HCT116 (cell line): Measurements from ENCODE around the gene SHISA6. TPM values are rescaled to one million over a fixed set of nuclear protein-coding genes. Genes with fewer than 3 reads are reported as not detected.

Experiments used
- ATAC-seq: fragments of 200-7000 bp; cut with Tn5 transposase; 2 replicates; pipeline ENCODE4 v1.9.1; 2020; ENCODE audit warnings: mild to moderate bottlenecking, moderate library complexity
- BruUV-seq: library from RNA; stranded (reverse); fragments of 400-500 nt; replicated peaks from 2 replicates; lab custom pipeline; 2021; lab: Mats Ljungman, UMichigan
- CTCF ChIA-PET: fragments of 300-600 bp; sonication (Branson Sonifier 250); formaldehyde crosslinking; loops from one replicate; lab custom pipeline; 2021; ENCODE audit warnings: antibody characterized with exemption; lab: Charles Lee
- POLR2A ChIA-PET: fragments of 300-600, 350-600 bp; sonication (Branson Sonifier 250); formaldehyde crosslinking; loops from one replicate; lab custom pipeline; 2021; ENCODE audit warnings: antibody characterized with exemption; lab: Charles Lee
- RAD21 ChIA-PET, 2 experiments: fragments of 300-600 bp; sonication (Branson Sonifier 250); formaldehyde crosslinking; loops; one replicate each; lab custom pipeline; 2023; ENCODE audit warnings: low total read pairs in 2 of 2; ENCODE audit not compliant: uncharacterized antibody in 2 of 2, unreplicated experiment in 2 of 2, low non-redundant PET in 1 of 2; lab: Charles Lee
- DNase-seq: peaks from one replicate; pipeline ENCODE4 v3.0.0-alpha.2; 2010; ENCODE audit warnings: low read depth, low spot score
- H2AFZ ChIP-seq: fragments of 200-600 bp; shearing (Covaris generic), sonication (generic); 2 replicates; pipeline ENCODE4 v1.6.1; 2017; ENCODE audit warnings: low read depth, mixed run types, mixed read lengths, antibody characterized with exemption, low read length; ENCODE audit not compliant: poor library complexity, severe bottlenecking
- H3K27ac ChIP-seq: 2 replicates; pipeline ENCODE4 v1.5.1; 2012; ENCODE audit warnings: low read depth, low read length
- H3K27me3 ChIP-seq: fragments of 200-600 bp; sonication (generic); 2 replicates; pipeline ENCODE4 v1.6.1; 2016; ENCODE audit warnings: mixed run types, low read length, mixed read lengths; ENCODE audit not compliant: insufficient read depth
- H3K36me3 ChIP-seq, 2 experiments: fragments of 200-500 bp in 1 of 2; fragments of 200-600 bp in 1 of 2; sonication (Bioruptor generic) in 1 of 2; sonication (generic) in 1 of 2; 2 replicates each; pipeline versions ENCODE4 v1.5.1 to v1.6.1; 2014 to 2016; ENCODE audit warnings: low read length in 2 of 2, inconsistent platforms in 1 of 2, mixed read lengths in 1 of 2, mixed run types in 1 of 2; ENCODE audit not compliant: insufficient read depth in 2 of 2, control insufficient read depth in 1 of 2
- H3K4me1 ChIP-seq, 2 experiments: fragments of 200-600 bp in 1 of 2; sonication (generic) in 1 of 2; 2 replicates each; pipeline versions ENCODE4 v1.5.1 to v1.6.1; 2012 to 2017; ENCODE audit warnings: low read length in 2 of 2, inconsistent platforms in 1 of 2, mild to moderate bottlenecking in 1 of 2, mixed read lengths in 1 of 2, mixed run types in 1 of 2, moderate library complexity in 1 of 2; ENCODE audit not compliant: insufficient read depth in 2 of 2, control insufficient read depth in 1 of 2
- H3K4me2 ChIP-seq: fragments of 200-600 bp; sonication (generic); 2 replicates; pipeline ENCODE4 v1.6.1; 2017; ENCODE audit warnings: mixed run types, low read length, mixed read lengths
- H3K4me3 ChIP-seq, 2 experiments: fragments of 200-600 bp in 1 of 2; sonication (generic) in 1 of 2; replicated peaks in 1 of 2; 2 replicates each; pipeline ENCODE4 v1.5.1; 2011 to 2016; ENCODE audit warnings: low read length in 2 of 2, control low read depth in 1 of 2, low read depth in 1 of 2, mild to moderate bottlenecking in 1 of 2, mixed read lengths in 1 of 2, mixed run types in 1 of 2
- H3K79me2 ChIP-seq: fragments of 200-600 bp; sonication (generic); 2 replicates; pipeline ENCODE4 v1.6.1; 2017; ENCODE audit warnings: mild to moderate bottlenecking, mixed run types, low read length, moderate library complexity, mixed read lengths; ENCODE audit not compliant: insufficient read depth
- H3K9ac ChIP-seq: fragments of 200-600 bp; sonication (generic); 2 replicates; pipeline ENCODE4 v1.6.1; 2016; ENCODE audit warnings: low read length, mixed read lengths
- H3K9me2 ChIP-seq: fragments of 200-600 bp; sonication (generic), shearing (Covaris generic); 2 replicates; pipeline ENCODE4 v1.6.1; 2017; ENCODE audit warnings: mixed run types, mild to moderate bottlenecking, moderate library complexity; ENCODE audit not compliant: insufficient read depth
- H3K9me3 ChIP-seq, 2 experiments: fragments of 200-500 bp in 1 of 2; fragments of 200-600 bp in 1 of 2; sonication (Bioruptor generic) in 1 of 2; sonication (generic) in 1 of 2; 2 replicates each; pipeline ENCODE4 v1.6.1; 2014 to 2017; ENCODE audit warnings: low read length in 2 of 2, mixed read lengths in 2 of 2, inconsistent platforms in 1 of 2, low read depth in 1 of 2, mild to moderate bottlenecking in 1 of 2, mixed run types in 1 of 2, moderate library complexity in 1 of 2; ENCODE audit not compliant: control insufficient read depth in 1 of 2, insufficient read depth in 1 of 2
- H4K20me1 ChIP-seq: fragments of 200-600 bp; sonication (generic), shearing (Covaris generic); 2 replicates; pipeline ENCODE4 v1.6.1; 2017; ENCODE audit warnings: mixed run types, mild to moderate bottlenecking, moderate library complexity; ENCODE audit not compliant: insufficient read depth
- CBX3 ChIP-seq: IDR thresholded peaks from 2 replicates; pipeline ENCODE4 v1.6.1; 2012; ENCODE audit warnings: low read depth
- EGR1 ChIP-seq: IDR thresholded peaks from 2 replicates; pipeline ENCODE4 v1.6.1; 2012; ENCODE audit warnings: low read depth
- EZH2 ChIP-seq: fragments of 200-600 bp; sonication (generic); IDR thresholded peaks from 2 replicates; pipeline ENCODE4 v1.6.1; 2017; ENCODE audit warnings: antibody characterized with exemption, mixed run types
- EZH2phosphoT487 ChIP-seq: fragments of 200-600 bp; IDR thresholded peaks from 2 replicates; pipeline ENCODE4 v1.6.1; 2018; ENCODE audit warnings: antibody characterized with exemption, borderline replicate concordance
- JUND ChIP-seq: IDR thresholded peaks from 2 replicates; pipeline ENCODE4 v1.6.1; 2012
- POLR2A ChIP-seq: IDR thresholded peaks from 2 replicates; pipeline ENCODE4 v1.7.0; 2011; ENCODE audit warnings: borderline replicate concordance; ENCODE audit not compliant: insufficient read depth, insufficient read length; ENCODE audit errors: extremely low read depth
- RAD21 ChIP-seq: IDR thresholded peaks from 2 replicates; pipeline ENCODE4 v1.6.1; 2012; ENCODE audit warnings: low read depth, mild to moderate bottlenecking
- SIN3A ChIP-seq: IDR thresholded peaks from 2 replicates; pipeline ENCODE4 v1.6.1; 2012; ENCODE audit warnings: low read depth
- SRF ChIP-seq: IDR thresholded peaks from 2 replicates; pipeline ENCODE4 v1.6.1; 2012; ENCODE audit warnings: low read depth
- YY1 ChIP-seq: IDR thresholded peaks from 2 replicates; pipeline ENCODE4 v1.6.1; 2011; ENCODE audit warnings: low read length, low read depth, moderate library complexity, mild to moderate bottlenecking; ENCODE audit not compliant: insufficient replicate concordance; ENCODE audit errors: extremely low read depth
- ZFX ChIP-seq: fragments of 450-650 bp; IDR thresholded peaks from 2 replicates; pipeline ENCODE4 v1.6.1; 2017
- intact Hi-C: fragments of 100-400 bp; cut with micrococcal nuclease; formaldehyde crosslinking; loops from 2 replicates; pipeline ENCODE4 v1.10.0; 2022
- total RNA-seq: library from RNA; stranded (reverse); gene quantifications from one replicate; pipeline ENCODE4 v1.2.1, GENCODE V29; 2021; ENCODE audit not compliant: unreplicated experiment
- TF ChIP-seq, protein P1 (sequence below), 3 experiments: fragments of 200-600 bp in 1 of 3; sonication (generic) in 1 of 3; IDR thresholded peaks in 2 of 3; conservative IDR thresholded peaks in 1 of 3; 2 replicates each; pipeline ENCODE4 v1.5.1; 2012 to 2017; ENCODE audit warnings: low read depth in 2 of 3, low read length in 2 of 3, antibody characterized with exemption in 1 of 3, borderline replicate concordance in 1 of 3, control low read depth in 1 of 3, mild to moderate bottlenecking in 1 of 3, mixed read lengths in 1 of 3, mixed run types in 1 of 3, moderate library complexity in 1 of 3; ENCODE audit not compliant: insufficient read depth in 1 of 3
- TF ChIP-seq, protein P2 (sequence below): IDR thresholded peaks from 2 replicates; pipeline ENCODE4 v1.6.1; 2012
- TF ChIP-seq, protein P3 (sequence below): IDR thresholded peaks from 2 replicates; pipeline ENCODE4 v1.6.1; 2012
- TF ChIP-seq, protein P4 (sequence below): IDR thresholded peaks from 2 replicates; pipeline ENCODE4 v1.6.1; 2012; ENCODE audit warnings: low read depth

The SHISA6 gene
- total RNA-seq, 1 experiment from 2014 or later = not detected

DNA sequence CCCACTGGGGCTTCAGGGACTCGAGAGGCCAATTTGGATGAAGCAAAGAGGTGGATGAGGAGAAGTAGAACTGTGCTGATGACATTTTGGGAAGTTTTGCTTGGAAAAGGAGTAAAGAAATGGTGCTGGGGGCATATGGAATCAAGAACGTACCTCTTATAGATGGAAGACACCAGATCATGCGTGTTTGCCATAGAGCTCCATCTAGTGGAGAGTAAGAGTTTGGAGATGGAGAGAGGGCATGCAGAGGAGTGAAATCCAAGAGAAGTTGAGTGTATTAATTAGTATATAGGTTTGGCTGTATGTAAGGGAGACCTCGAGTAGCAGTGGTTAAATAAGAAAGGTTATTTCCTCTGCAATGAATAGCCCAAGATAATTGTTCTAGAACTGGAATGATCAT is 56.0 kb downstream of the SHISA6 start:
- no peak overlapping the region for H3K4me2 ChIP-seq
- H2AFZ ChIP-seq = no peak overlapping the region
- no peak overlapping the region for H3K9ac ChIP-seq
- no peaks in the 10 kb centered on the region for H4K20me1 ChIP-seq
- intact Hi-C loops = loop anchor here (5.0 kb wide), 1 partner anchor 420 kb away; no protein-coding TSS in a partner anchor
- BruUV-seq = no TSS peak
- ChIA-PET POLR2A (no interaction called here), RAD21 (no interaction called here), CTCF (no interaction called here)
- H3K36me3 ChIP-seq = no peaks in the 10 kb centered on the region
- no peaks in the 10 kb centered on the region for H3K4me1 ChIP-seq
- H3K4me3 ChIP-seq = no peak overlapping the region
- DNase-seq = no peak
- H3K79me2 ChIP-seq = no peaks in the 10 kb centered on the region
- H3K9me3 ChIP-seq = peaks cover 0 to 20% of the 10 kb centered on the region in 2 experiments; a peak in 2 of 4 replicates
- TF ChIP-seq RAD21 = 0 out of 2 replicates have a peak, but pooled peaks have one; percentile 13
- TF ChIP-seq, protein P1, sequence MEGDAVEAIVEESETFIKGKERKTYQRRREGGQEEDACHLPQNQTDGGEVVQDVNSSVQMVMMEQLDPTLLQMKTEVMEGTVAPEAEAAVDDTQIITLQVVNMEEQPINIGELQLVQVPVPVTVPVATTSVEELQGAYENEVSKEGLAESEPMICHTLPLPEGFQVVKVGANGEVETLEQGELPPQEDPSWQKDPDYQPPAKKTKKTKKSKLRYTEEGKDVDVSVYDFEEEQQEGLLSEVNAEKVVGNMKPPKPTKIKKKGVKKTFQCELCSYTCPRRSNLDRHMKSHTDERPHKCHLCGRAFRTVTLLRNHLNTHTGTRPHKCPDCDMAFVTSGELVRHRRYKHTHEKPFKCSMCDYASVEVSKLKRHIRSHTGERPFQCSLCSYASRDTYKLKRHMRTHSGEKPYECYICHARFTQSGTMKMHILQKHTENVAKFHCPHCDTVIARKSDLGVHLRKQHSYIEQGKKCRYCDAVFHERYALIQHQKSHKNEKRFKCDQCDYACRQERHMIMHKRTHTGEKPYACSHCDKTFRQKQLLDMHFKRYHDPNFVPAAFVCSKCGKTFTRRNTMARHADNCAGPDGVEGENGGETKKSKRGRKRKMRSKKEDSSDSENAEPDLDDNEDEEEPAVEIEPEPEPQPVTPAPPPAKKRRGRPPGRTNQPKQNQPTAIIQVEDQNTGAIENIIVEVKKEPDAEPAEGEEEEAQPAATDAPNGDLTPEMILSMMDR (IDR thresholded peaks at IDR 0.05 in 2 of 3, conservative IDR thresholded peaks at IDR 0.05 in 1 of 3; ENCODE audit: borderline replicate concordance in 1 of 3, insufficient read depth in 1 of 3, low read depth in 2 of 3, low read length in 2 of 3) = peak in 2 of 3 experiments; percentile 29 to 43; a peak in 2 of 6 replicates
- TF ChIP-seq, protein P2, sequence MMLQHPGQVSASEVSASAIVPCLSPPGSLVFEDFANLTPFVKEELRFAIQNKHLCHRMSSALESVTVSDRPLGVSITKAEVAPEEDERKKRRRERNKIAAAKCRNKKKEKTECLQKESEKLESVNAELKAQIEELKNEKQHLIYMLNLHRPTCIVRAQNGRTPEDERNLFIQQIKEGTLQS = no peak
- H3K27me3 ChIP-seq = no peaks in the 10 kb centered on the region
- no peak for ATAC-seq
- no peaks in the 10 kb centered on the region for H3K9me2 ChIP-seq
- H3K27ac ChIP-seq = no peak overlapping the region

DNA sequence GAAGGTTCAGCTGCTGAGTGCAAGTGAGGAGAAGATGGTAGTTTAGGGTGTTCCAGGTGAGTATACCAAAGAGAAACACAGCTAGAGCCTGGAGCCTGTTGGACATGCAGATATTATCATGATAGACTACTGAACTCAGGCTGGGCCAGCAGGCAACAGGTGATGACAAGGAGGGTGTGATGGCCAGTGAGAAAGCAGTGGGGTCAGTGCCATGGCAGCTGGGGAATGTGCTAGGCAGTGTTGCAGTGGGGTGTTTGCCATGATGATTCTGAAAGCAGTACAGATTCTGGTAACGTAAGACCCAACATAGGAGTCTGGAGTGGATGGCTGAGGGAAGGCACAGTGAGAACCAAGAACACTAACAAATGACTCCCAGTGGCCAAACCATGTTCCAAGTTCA is 57.4 kb downstream of the SHISA6 start:
- H3K27ac ChIP-seq = no peak overlapping the region
- no peaks in the 10 kb centered on the region for H3K79me2 ChIP-seq
- no peaks in the 10 kb centered on the region for H3K9me2 ChIP-seq
- ChIA-PET RAD21 (no interaction called here), CTCF (no interaction called here), POLR2A (no interaction called here)
- no peak overlapping the region for H2AFZ ChIP-seq
- peaks cover 0 to 24% of the 10 kb centered on the region in 2 experiments; a peak in 2 of 4 replicates for H3K9me3 ChIP-seq
- BruUV-seq = no TSS peak
- no peaks in the 10 kb centered on the region for H3K27me3 ChIP-seq
- ATAC-seq (no peak), DNase-seq (no peak)
- H4K20me1 ChIP-seq = no peaks in the 10 kb centered on the region
- H3K4me1 ChIP-seq = no peaks in the 10 kb centered on the region
- H3K4me2 ChIP-seq = no peak overlapping the region
- no peaks in the 10 kb centered on the region for H3K36me3 ChIP-seq
- intact Hi-C loops = loop anchor here (5.0 kb wide), 1 partner anchor 421 kb away; no protein-coding TSS in a partner anchor
- H3K4me3 ChIP-seq = no peak overlapping the region
- no peak overlapping the region for H3K9ac ChIP-seq
- TF ChIP-seq ZFX = no peak
- no peak for TF ChIP-seq POLR2A
- TF ChIP-seq, protein P3, sequence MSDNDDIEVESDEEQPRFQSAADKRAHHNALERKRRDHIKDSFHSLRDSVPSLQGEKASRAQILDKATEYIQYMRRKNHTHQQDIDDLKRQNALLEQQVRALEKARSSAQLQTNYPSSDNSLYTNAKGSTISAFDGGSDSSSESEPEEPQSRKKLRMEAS = no peak
- TF ChIP-seq SIN3A = no peak
- TF ChIP-seq CBX3 = no peak
- TF ChIP-seq, protein P4, sequence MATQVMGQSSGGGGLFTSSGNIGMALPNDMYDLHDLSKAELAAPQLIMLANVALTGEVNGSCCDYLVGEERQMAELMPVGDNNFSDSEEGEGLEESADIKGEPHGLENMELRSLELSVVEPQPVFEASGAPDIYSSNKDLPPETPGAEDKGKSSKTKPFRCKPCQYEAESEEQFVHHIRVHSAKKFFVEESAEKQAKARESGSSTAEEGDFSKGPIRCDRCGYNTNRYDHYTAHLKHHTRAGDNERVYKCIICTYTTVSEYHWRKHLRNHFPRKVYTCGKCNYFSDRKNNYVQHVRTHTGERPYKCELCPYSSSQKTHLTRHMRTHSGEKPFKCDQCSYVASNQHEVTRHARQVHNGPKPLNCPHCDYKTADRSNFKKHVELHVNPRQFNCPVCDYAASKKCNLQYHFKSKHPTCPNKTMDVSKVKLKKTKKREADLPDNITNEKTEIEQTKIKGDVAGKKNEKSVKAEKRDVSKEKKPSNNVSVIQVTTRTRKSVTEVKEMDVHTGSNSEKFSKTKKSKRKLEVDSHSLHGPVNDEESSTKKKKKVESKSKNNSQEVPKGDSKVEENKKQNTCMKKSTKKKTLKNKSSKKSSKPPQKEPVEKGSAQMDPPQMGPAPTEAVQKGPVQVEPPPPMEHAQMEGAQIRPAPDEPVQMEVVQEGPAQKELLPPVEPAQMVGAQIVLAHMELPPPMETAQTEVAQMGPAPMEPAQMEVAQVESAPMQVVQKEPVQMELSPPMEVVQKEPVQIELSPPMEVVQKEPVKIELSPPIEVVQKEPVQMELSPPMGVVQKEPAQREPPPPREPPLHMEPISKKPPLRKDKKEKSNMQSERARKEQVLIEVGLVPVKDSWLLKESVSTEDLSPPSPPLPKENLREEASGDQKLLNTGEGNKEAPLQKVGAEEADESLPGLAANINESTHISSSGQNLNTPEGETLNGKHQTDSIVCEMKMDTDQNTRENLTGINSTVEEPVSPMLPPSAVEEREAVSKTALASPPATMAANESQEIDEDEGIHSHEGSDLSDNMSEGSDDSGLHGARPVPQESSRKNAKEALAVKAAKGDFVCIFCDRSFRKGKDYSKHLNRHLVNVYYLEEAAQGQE = no peak
- TF ChIP-seq EGR1 = no peak
- TF ChIP-seq SRF = no peak
- no peak for TF ChIP-seq JUND
- no peak for TF ChIP-seq RAD21
- TF ChIP-seq EZH2phosphoT487 = no peak
- TF ChIP-seq YY1 = no peak
- no peak for TF ChIP-seq EZH2
